ENCODE measurements around the gene PADI1.

The PADI1 gene

DNA sequence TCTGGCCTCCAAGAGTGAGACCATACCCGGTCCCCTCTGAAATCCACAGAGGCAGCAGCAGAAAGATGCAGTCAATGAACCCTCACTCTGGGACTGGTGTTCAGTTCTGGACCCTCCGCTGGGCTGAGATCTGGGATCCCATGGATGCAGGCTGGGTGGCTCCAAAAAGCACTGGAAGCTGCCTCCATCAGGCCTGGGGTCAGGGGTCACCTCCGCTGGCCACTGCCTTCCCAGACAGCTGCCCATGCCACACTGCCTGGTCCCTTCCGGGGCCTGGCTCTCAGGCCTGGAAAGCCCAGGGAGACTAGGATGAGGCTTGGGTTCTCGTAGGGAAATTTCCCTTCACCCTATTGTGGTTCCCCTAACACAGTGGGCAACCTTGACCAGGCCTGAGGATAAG lies 81.7 kb downstream of the PADI1 start:
- ChIA-PET CTCF (interaction anchor here (2.3 kb wide), 1 partner anchor 50 kb away, joined by 9 read pairs; no protein-coding TSS in a partner anchor), POLR2A (ENCODE audit: low non-redundant PET) (no interaction called here)
- no peak for DNase-seq (ENCODE audit: low spot score)
- TF ChIP-seq, protein P1, sequence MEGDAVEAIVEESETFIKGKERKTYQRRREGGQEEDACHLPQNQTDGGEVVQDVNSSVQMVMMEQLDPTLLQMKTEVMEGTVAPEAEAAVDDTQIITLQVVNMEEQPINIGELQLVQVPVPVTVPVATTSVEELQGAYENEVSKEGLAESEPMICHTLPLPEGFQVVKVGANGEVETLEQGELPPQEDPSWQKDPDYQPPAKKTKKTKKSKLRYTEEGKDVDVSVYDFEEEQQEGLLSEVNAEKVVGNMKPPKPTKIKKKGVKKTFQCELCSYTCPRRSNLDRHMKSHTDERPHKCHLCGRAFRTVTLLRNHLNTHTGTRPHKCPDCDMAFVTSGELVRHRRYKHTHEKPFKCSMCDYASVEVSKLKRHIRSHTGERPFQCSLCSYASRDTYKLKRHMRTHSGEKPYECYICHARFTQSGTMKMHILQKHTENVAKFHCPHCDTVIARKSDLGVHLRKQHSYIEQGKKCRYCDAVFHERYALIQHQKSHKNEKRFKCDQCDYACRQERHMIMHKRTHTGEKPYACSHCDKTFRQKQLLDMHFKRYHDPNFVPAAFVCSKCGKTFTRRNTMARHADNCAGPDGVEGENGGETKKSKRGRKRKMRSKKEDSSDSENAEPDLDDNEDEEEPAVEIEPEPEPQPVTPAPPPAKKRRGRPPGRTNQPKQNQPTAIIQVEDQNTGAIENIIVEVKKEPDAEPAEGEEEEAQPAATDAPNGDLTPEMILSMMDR (conservative IDR thresholded peaks at IDR 0.05; ENCODE audit: low read depth) = no peak
- H3K27ac ChIP-seq = peak overlapping the region; percentile 100

GRCh38 chr1:17287130-17287776 lies 82.3 kb downstream of the PADI1 start:
- CTCF ChIA-PET = interaction anchor here (1.7 to 2.3 kb wide), 2 partner anchors 49 to 161 kb away, joined by 4 to 9 read pairs; no protein-coding TSS in a partner anchor
- POLR2A ChIA-PET (ENCODE audit: low non-redundant PET) = no interaction called here
- peak; percentile 89 for DNase-seq (ENCODE audit: low spot score)
- TF ChIP-seq, protein P1 (conservative IDR thresholded peaks at IDR 0.05; ENCODE audit: low read depth) = no peak
- peak overlapping the region; percentile 100 for H3K27ac ChIP-seq

DNA sequence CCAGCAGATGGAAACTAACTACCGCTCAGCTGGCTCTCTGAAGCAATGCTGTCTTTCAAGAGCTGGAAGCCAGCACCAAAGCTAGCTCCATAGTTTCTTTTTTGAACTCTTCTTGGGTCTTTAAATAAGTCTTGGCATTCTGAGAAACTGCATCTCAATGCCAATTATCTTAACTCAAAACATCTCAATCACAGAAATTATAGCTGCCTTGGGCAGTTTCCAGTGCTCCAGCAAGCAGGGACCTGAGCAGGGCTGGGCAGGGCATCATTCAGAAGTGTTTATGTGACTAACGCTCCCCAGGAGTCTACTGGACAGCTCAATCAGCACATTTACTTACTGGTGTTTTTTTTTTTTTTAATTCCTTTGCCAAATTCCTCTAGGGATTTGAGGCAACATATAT lies 84.8 kb downstream of the PADI1 start:
- peak; percentile 74 for DNase-seq (ENCODE audit: low spot score)
- ChIA-PET CTCF (interaction anchor here (0.6 to 1.1 kb wide), 3 partner anchors 11 to 310 kb away, joined by 3 to 4 read pairs (median 3); no protein-coding TSS in a partner anchor), POLR2A (ENCODE audit: low non-redundant PET) (interaction anchor here (0.6 kb wide), 2 partner anchors 9 to 213 kb away, joined by 4 to 5 read pairs; no protein-coding TSS in a partner anchor)
- TF ChIP-seq, protein P1 (conservative IDR thresholded peaks at IDR 0.05; ENCODE audit: low read depth) = no peak
- H3K27ac ChIP-seq = peak overlapping the region; percentile 100

GRCh38 chr1:17290553-17290952 lies 85.6 kb downstream of the PADI1 start:
- TF ChIP-seq, protein P1 (conservative IDR thresholded peaks at IDR 0.05; ENCODE audit: low read depth) = no peak
- DNase-seq (ENCODE audit: low spot score) = no peak
- POLR2A ChIA-PET (ENCODE audit: low non-redundant PET) = no interaction called here
- CTCF ChIA-PET = no interaction called here
- peak overlapping the region; percentile 100 for H3K27ac ChIP-seq

DNA sequence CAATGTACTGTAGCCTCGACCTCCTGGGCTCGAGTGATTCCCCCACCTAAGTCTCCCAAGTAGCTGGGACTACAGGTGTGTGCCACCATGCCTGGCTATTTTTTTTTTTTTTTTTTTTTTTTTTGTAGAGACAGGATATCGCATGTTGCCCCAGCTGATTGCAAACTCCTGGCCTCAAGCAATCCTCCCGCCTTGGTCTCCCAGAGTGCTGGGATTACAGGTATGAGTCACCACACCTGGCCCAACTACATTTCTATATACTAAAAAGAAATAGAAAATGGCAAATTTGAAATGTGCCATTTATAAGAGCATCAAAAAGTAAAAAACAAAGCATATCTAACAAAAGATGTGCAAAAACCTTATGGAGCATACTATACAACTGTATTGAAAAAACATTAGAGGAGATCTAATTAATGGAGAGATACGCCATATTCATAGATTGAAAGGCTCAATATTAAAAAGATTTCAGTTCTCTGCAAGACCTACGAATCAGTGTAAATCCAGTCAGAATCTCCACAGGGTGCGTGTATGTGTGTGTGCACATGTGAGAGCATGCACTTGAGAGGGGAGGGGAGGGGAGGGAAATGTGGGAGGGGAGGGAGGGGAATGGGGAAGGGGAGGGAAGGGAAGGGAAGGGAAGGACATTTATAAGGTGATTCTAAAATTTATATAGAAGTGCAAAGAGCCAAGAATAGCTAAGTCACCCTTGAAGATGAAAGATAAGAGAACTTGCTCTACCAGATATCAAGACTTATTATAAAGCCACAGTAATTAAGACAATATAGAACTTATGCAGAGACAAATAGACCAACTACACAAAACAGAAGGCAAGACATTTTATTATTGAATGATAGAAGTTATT lies 87.6 kb downstream of the PADI1 start:
- POLR2A ChIA-PET (ENCODE audit: low non-redundant PET) = no interaction called here
- peak overlapping the region; percentile 75 for H3K27ac ChIP-seq
- CTCF ChIA-PET = interaction anchor here (0.5 to 0.9 kb wide), 2 partner anchors 146 to 167 kb away, joined by 3 to 4 read pairs; no protein-coding TSS in a partner anchor
- peak; percentile 46 for DNase-seq (ENCODE audit: low spot score)
- TF ChIP-seq, protein P1 (conservative IDR thresholded peaks at IDR 0.05; ENCODE audit: low read depth) = no peak

DNA sequence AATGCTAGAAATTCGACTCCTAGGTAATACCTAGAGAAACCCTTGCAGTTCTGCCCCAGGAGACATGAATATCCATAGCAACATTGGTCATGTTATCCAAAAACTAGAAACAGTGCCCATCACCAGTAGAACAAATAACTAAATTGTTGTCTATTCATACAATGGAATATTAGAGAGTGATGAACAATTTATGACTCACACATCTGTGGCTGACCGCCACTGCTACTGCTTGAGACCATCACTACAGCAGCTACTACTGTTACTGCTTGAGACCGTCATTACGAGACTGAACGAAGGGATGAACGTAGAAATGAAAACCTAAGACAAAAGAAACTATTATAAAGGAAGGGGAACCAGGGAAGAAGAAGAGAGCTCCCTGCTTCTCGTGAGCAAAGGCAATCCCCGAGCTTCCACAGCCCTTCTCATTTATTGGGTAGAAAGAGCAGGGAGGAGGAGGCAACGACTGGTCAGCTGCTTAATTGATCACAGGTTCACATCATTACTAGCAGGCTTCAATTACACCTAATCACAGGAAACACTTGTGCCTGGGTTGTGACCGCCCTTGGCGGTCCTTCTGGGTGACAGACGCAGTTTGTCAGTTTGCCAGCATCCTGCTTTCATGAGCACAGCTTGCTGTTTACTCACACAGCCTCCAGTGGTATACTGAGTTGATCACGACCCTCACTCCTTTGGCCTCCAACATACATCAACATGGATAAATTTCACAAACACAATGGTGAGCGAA lies 88.9 kb downstream of the PADI1 start:
- DNase-seq (ENCODE audit: low spot score) = no peak
- ChIA-PET POLR2A (ENCODE audit: low non-redundant PET) (no interaction called here), CTCF (interaction anchor here (0.6 to 0.9 kb wide), 2 partner anchors 18 to 168 kb away, joined by 4 read pairs; no protein-coding TSS in a partner anchor)
- TF ChIP-seq, protein P1 (conservative IDR thresholded peaks at IDR 0.05; ENCODE audit: low read depth) = no peak
- H3K27ac ChIP-seq = peak overlapping the region; percentile 22; the same call in 1 of the 2 replicates

Data from RWPE1 (cell line).